GM10847 (cell line): ENCODE data around the gene IARS2.

Source experiments
- POLR2A ChIP-seq: IDR thresholded peaks from 2 replicates; pipeline ENCODE4 v1.6.1; 2011; ENCODE audit not compliant: insufficient read length; ENCODE audit errors: extremely low read depth

The IARS2 gene

GRCh38 chr1:220189750-220190347 lies 95.9 kb downstream of the IARS2 start:
- no peak for TF ChIP-seq POLR2A

GRCh38 chr1:220195701-220196100 lies 101.8 kb downstream of the IARS2 start:
- no peak for TF ChIP-seq POLR2A
